ENCODE data around the gene EFL1. TPM values are rescaled to one million over a fixed set of nuclear protein-coding genes. Genes with fewer than 3 reads are reported as not detected.

EFL1 gene
- total RNA-seq, 1 experiment from 2014 or later: 44.7 TPM

DNA sequence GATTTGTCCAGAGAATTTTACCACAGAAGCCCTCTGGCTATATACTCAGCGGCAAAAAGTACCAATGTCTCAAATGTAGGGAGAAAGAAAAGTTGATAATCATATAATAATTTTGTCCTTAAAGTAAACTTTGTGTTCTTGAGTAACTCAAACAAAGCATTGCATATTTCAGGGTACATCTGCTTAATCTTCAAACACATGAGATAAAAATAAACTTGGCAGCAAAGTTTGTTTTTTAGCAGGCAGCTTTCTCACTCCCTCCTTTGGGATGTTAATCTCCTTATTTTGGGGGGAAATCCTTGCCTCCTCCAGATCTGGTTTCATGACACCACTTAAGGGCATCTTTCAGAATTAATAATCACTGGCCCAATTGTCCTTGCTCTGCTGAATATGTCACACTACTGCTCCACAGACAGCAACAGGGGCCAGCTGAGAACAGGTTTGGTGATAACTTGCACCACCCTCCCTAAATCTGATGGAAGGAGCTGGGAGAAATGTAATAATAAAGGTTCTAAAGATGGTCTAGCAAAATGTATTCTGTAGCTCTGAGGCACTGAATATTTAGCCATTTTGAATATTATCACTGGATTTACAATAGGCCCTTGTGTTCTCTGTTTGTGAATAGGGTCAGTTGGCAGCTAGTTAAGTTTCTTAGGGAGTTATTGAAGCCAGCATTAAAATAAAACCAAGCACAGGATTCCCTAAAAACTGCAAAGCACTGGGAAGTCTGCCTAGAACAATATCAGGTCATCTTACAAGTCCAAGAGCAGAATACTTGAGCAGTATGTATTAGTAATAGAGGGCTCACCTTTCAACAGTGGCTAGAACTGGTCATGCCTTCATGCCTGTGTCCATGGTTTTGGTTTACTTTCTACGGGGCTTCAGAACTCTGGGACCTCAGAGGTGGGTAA is 79.2 kb downstream of the EFL1 start:
- peaks cover 14% of the 10 kb centered on the region for H3K4me1 Mint-ChIP-seq (ENCODE audit: insufficient read depth, unreplicated experiment)
- no peaks in the 10 kb centered on the region for H3K9me3 Mint-ChIP-seq (ENCODE audit: unreplicated experiment)
- no peaks in the 10 kb centered on the region for H3K27me3 Mint-ChIP-seq (ENCODE audit: insufficient read depth, unreplicated experiment)
- no peak overlapping the region for H3K4me3 Mint-ChIP-seq (ENCODE audit: unreplicated experiment)
- peak; percentile 47 for DNase-seq (ENCODE audit: unreplicated experiment)
- CTCF ChIA-PET: interaction anchor here (0.7 to 1.2 kb wide), 2 partner anchors 15 to 35 kb away, joined by 3 to 4 read pairs; no protein-coding TSS in a partner anchor
- peak overlapping the region; percentile 39 for H3K27ac Mint-ChIP-seq (ENCODE audit: low read depth, unreplicated experiment)
- POLR2A ChIA-PET: interaction anchor here (0.7 kb wide), 1 partner anchor 39 kb away, joined by 3 read pairs; no protein-coding TSS in a partner anchor
- TF ChIP-seq, protein P1, sequence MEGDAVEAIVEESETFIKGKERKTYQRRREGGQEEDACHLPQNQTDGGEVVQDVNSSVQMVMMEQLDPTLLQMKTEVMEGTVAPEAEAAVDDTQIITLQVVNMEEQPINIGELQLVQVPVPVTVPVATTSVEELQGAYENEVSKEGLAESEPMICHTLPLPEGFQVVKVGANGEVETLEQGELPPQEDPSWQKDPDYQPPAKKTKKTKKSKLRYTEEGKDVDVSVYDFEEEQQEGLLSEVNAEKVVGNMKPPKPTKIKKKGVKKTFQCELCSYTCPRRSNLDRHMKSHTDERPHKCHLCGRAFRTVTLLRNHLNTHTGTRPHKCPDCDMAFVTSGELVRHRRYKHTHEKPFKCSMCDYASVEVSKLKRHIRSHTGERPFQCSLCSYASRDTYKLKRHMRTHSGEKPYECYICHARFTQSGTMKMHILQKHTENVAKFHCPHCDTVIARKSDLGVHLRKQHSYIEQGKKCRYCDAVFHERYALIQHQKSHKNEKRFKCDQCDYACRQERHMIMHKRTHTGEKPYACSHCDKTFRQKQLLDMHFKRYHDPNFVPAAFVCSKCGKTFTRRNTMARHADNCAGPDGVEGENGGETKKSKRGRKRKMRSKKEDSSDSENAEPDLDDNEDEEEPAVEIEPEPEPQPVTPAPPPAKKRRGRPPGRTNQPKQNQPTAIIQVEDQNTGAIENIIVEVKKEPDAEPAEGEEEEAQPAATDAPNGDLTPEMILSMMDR (IDR thresholded peaks at IDR 0.05; ENCODE audit: unreplicated experiment): no peak
- intact Hi-C loops (cut with micrococcal nuclease): no loop called here
- H3K36me3 Mint-ChIP-seq (ENCODE audit: insufficient read depth, unreplicated experiment): no peaks in the 10 kb centered on the region
- no TSS peak for BruUV-seq (replicated peaks)

DNA sequence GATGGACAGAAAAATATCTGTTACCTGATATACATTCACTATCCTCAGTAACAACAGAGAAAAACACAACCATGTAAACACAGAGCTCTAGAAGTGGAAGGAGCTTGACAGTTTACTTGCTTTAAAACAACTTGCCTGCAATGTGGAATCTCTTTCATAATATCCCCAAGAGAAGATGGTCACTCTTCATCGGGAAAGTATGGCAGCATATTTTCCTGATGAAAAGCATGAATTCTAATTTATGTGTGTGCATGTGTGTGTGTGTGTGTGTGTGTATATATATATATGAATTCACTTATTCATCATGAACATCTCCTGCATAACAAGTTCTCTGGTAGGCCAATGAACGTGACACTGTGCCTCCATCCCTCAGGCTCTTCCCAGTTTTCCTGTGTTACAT is 81.2 kb downstream of the EFL1 start:
- CTCF ChIA-PET: interaction anchor here (0.6 kb wide), 1 partner anchor 108 kb away, joined by 3 read pairs; no protein-coding TSS in a partner anchor
- POLR2A ChIA-PET: interaction anchor here (0.6 kb wide), 1 partner anchor 1441 kb away, joined by 3 read pairs; no protein-coding TSS in a partner anchor
- no peaks in the 10 kb centered on the region for H3K9me3 Mint-ChIP-seq (ENCODE audit: unreplicated experiment)
- DNase-seq (ENCODE audit: unreplicated experiment): no peak
- peaks cover 6% of the 10 kb centered on the region for H3K36me3 Mint-ChIP-seq (ENCODE audit: insufficient read depth, unreplicated experiment)
- H3K27me3 Mint-ChIP-seq (ENCODE audit: insufficient read depth, unreplicated experiment): no peaks in the 10 kb centered on the region
- H3K4me3 Mint-ChIP-seq (ENCODE audit: unreplicated experiment): no peak overlapping the region
- TF ChIP-seq, protein P1 (IDR thresholded peaks at IDR 0.05; ENCODE audit: unreplicated experiment): no peak
- no TSS peak for BruUV-seq (replicated peaks)
- no peak overlapping the region for H3K27ac Mint-ChIP-seq (ENCODE audit: low read depth, unreplicated experiment)
- intact Hi-C loops (cut with micrococcal nuclease): no loop called here
- peaks cover 34% of the 10 kb centered on the region for H3K4me1 Mint-ChIP-seq (ENCODE audit: insufficient read depth, unreplicated experiment)

DNA sequence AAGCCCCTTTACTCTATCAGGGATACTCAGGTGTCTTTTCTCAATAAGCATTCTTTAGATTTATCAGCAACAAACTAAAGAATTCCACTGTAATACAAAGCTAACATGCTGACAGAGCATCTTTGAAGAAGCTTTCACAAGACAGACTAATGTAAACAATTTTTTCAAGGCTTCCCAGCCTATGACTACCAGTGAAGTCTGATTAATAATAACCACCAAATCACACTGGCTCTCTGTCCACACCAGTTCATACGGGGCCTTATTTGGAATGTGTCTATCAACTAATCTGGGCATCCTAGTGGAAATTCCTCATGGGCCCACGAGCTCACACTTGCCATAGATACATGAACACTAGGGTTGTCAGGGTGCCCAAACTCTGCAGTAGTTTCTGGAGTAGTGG is 84.5 kb downstream of the EFL1 start:
- no peaks in the 10 kb centered on the region for H3K9me3 Mint-ChIP-seq (ENCODE audit: unreplicated experiment)
- H3K27me3 Mint-ChIP-seq (ENCODE audit: insufficient read depth, unreplicated experiment): no peaks in the 10 kb centered on the region
- H3K4me1 Mint-ChIP-seq (ENCODE audit: insufficient read depth, unreplicated experiment): peaks cover 21% of the 10 kb centered on the region
- H3K27ac Mint-ChIP-seq (ENCODE audit: low read depth, unreplicated experiment): peak overlapping the region; percentile 69
- ChIA-PET POLR2A (interaction anchor here (0.7 to 1.6 kb wide), 7 partner anchors 9 to 1018 kb away, joined by 3 to 9 read pairs (median 4); partner anchors contain the start of genes EFL1 and SAXO2), CTCF (interaction anchor here (0.8 kb wide), 1 partner anchor 55 kb away, joined by 3 read pairs; no protein-coding TSS in a partner anchor)
- BruUV-seq (replicated peaks): no TSS peak
- TF ChIP-seq, protein P1 (IDR thresholded peaks at IDR 0.05; ENCODE audit: unreplicated experiment): no peak
- peaks cover 6% of the 10 kb centered on the region for H3K36me3 Mint-ChIP-seq (ENCODE audit: insufficient read depth, unreplicated experiment)
- intact Hi-C loops (cut with micrococcal nuclease): no loop called here
- peak; percentile 39 for DNase-seq (ENCODE audit: unreplicated experiment)
- no peak overlapping the region for H3K4me3 Mint-ChIP-seq (ENCODE audit: unreplicated experiment)
